GM18505 (cell line): ENCODE data around the gene TFIP11.

Experiments used
- ATAC-seq: cut with Tn5 transposase; IDR thresholded peaks from one replicate; pipeline ENCODE4 v1.9.1; 2021; ENCODE audit not compliant: unreplicated experiment
- POLR2A ChIP-seq: IDR thresholded peaks from 4 replicates; pipeline ENCODE4 v1.6.1; 2011; ENCODE audit warnings: borderline replicate concordance; ENCODE audit not compliant: insufficient read depth, insufficient read length; ENCODE audit errors: extremely low read depth

TFIP11 gene

GRCh38 chr22:26485806-26486390, 26.4 kb downstream of the TFIP11 start:
- no peak for TF ChIP-seq POLR2A
- ATAC-seq: no peak

- TF ChIP-seq POLR2A: no peak
Measured at GRCh38 chr22:26485013-26485412, 27.3 kb downstream of the TFIP11 start.

GRCh38 chr22:26484360-26484706, 27.9 kb downstream of the TFIP11 start:
- TF ChIP-seq POLR2A: no peak
- no peak for ATAC-seq

More at GRCh38 chr22:26485013-26485412, 27.3 kb downstream of the TFIP11 start:
- ATAC-seq: no peak

- ATAC-seq: peak; percentile 69
- peak; percentile 87 for TF ChIP-seq POLR2A
Measured at GRCh38 chr22:26483439-26484359, 28.6 kb downstream of the TFIP11 start, which contains the start of the genes HPS4 and SRRD. Gene HPS4 (minus strand): TSS chr22:26483783. CDS start chr22:26481762, 2,021 bp downstream. Gene SRRD (plus strand): TSS chr22:26483877. CDS start chr22:26483891, 14 bp downstream.

- no peak for ATAC-seq
- no peak for TF ChIP-seq POLR2A
Measured at GRCh38 chr22:26483043-26483438, 29.2 kb downstream of the TFIP11 start.

- no peak for ATAC-seq
- TF ChIP-seq POLR2A: no peak
Measured at GRCh38 chr22:26482161-26482560, 30.1 kb downstream of the TFIP11 start.

- TF ChIP-seq POLR2A: peak; percentile 38
- ATAC-seq: no peak
Measured at GRCh38 chr22:26481694-26482093, 30.6 kb downstream of the TFIP11 start.

- no peak for ATAC-seq
- TF ChIP-seq POLR2A: no peak
Measured at GRCh38 chr22:26481112-26481693, 31.1 kb downstream of the TFIP11 start.

GRCh38 chr22:26480611-26480932, 31.7 kb downstream of the TFIP11 start:
- ATAC-seq: no peak
- TF ChIP-seq POLR2A: no peak

GRCh38 chr22:26479792-26480610, 32.3 kb downstream of the TFIP11 start:
- no peak for ATAC-seq
- no peak for TF ChIP-seq POLR2A

GRCh38 chr22:26479043-26479791, 33.1 kb downstream of the TFIP11 start:
- no peak for TF ChIP-seq POLR2A

GRCh38 chr22:26477341-26477731, 34.9 kb downstream of the TFIP11 start:
- no peak for ATAC-seq
- no peak for TF ChIP-seq POLR2A

More at GRCh38 chr22:26479043-26479791, 33.1 kb downstream of the TFIP11 start:
- ATAC-seq: no peak
